ENCODE results near the gene RCN1.

The RCN1 gene

GRCh38 chr11:32109138-32109537 is 18.3 kb downstream of the RCN1 start:
- H3K27ac ChIP-seq, result no peak overlapping the region
- DNase-seq (ENCODE audit: low spot score), result no peak
- no peak for TF ChIP-seq CTCF (conservative IDR thresholded peaks at IDR 0.05; ENCODE audit: low read depth)
- POLR2A ChIA-PET (ENCODE audit: low non-redundant PET), result no interaction called here
- CTCF ChIA-PET, result no interaction called here

- H3K27ac ChIP-seq, result no peak overlapping the region
- ChIA-PET CTCF (no interaction called here), POLR2A (ENCODE audit: low non-redundant PET) (no interaction called here)
- DNase-seq (ENCODE audit: low spot score), result no peak
- TF ChIP-seq CTCF (conservative IDR thresholded peaks at IDR 0.05; ENCODE audit: low read depth), result no peak
Observed at GRCh38 chr11:32109592-32109991, 18.7 kb downstream of the RCN1 start.

GRCh38 chr11:32110795-32111194 is 19.9 kb downstream of the RCN1 start:
- ChIA-PET POLR2A (ENCODE audit: low non-redundant PET) (no interaction called here), CTCF (no interaction called here)
- no peak for TF ChIP-seq CTCF (conservative IDR thresholded peaks at IDR 0.05; ENCODE audit: low read depth)
- no peak for DNase-seq (ENCODE audit: low spot score)
- H3K27ac ChIP-seq, result no peak overlapping the region

- POLR2A ChIA-PET (ENCODE audit: low non-redundant PET), result no interaction called here
Observed at GRCh38 chr11:32113200-32113919, 22.5 kb downstream of the RCN1 start.

GRCh38 chr11:32113920-32114203 is 23.0 kb downstream of the RCN1 start:
- no peak for TF ChIP-seq CTCF (conservative IDR thresholded peaks at IDR 0.05; ENCODE audit: low read depth)
- H3K27ac ChIP-seq, result no peak overlapping the region
- CTCF ChIA-PET, result no interaction called here
- POLR2A ChIA-PET (ENCODE audit: low non-redundant PET), result no interaction called here
- DNase-seq (ENCODE audit: low spot score), result no peak

More at GRCh38 chr11:32113200-32113919, 22.5 kb downstream of the RCN1 start:
- no peak for DNase-seq (ENCODE audit: low spot score)
- no peak for TF ChIP-seq CTCF (conservative IDR thresholded peaks at IDR 0.05; ENCODE audit: low read depth)
- no peak overlapping the region for H3K27ac ChIP-seq
- CTCF ChIA-PET, result no interaction called here

- H3K27ac ChIP-seq, result no peak overlapping the region
- ChIA-PET CTCF (no interaction called here), POLR2A (ENCODE audit: low non-redundant PET) (no interaction called here)
- DNase-seq (ENCODE audit: low spot score), result no peak
- no peak for TF ChIP-seq CTCF (conservative IDR thresholded peaks at IDR 0.05; ENCODE audit: low read depth)
Observed at GRCh38 chr11:32115446-32115845, 24.6 kb downstream of the RCN1 start.

- no peak for DNase-seq (ENCODE audit: low spot score)
- POLR2A ChIA-PET (ENCODE audit: low non-redundant PET), result no interaction called here
- CTCF ChIA-PET, result no interaction called here
- no peak for TF ChIP-seq CTCF (conservative IDR thresholded peaks at IDR 0.05; ENCODE audit: low read depth)
- H3K27ac ChIP-seq, result no peak overlapping the region
Observed at GRCh38 chr11:32116668-32117067, 25.8 kb downstream of the RCN1 start.
